NCI-H226 (cell line): ENCODE results near the gene BCL2L14.

Source experiments
- DNase-seq: peaks from one replicate; pipeline ENCODE4 v3.0.0-alpha.2; 2015

Gene BCL2L14

GRCh38 chr12:12070674-12071656 lies at the start of gene BCL2L14:
Gene BCL2L14 (plus strand): TSS chr12:12070939. CDS start chr12:12079306, 8,367 bp downstream.
- DNase-seq: no peak

- DNase-seq: no peak
Observed at GRCh38 chr12:12022306-12022936, 48.3 kb upstream of the BCL2L14 start.

- DNase-seq: no peak
Observed at GRCh38 chr12:12023456-12023855, 47.3 kb upstream of the BCL2L14 start.

- no peak for DNase-seq
Observed at GRCh38 chr12:12024911-12025682, 45.6 kb upstream of the BCL2L14 start.

GRCh38 chr12:12025799-12026386 lies 44.8 kb upstream of the BCL2L14 start:
- DNase-seq: no peak

- no peak for DNase-seq
Observed at GRCh38 chr12:12028668-12029402, 41.9 kb upstream of the BCL2L14 start.

- no peak for DNase-seq
Observed at GRCh38 chr12:12029653-12030052, 41.1 kb upstream of the BCL2L14 start.

GRCh38 chr12:12032260-12032791 lies 38.4 kb upstream of the BCL2L14 start:
- no peak for DNase-seq

GRCh38 chr12:12032851-12033797 lies 37.6 kb upstream of the BCL2L14 start:
- peak; percentile 56 for DNase-seq

GRCh38 chr12:12033824-12034223 lies 36.9 kb upstream of the BCL2L14 start:
- no peak for DNase-seq

- no peak for DNase-seq
Observed at GRCh38 chr12:12034344-12034743, 36.4 kb upstream of the BCL2L14 start.

GRCh38 chr12:12035229-12035628 lies 35.5 kb upstream of the BCL2L14 start:
- peak; percentile 24 for DNase-seq

GRCh38 chr12:12036901-12037300 lies 33.8 kb upstream of the BCL2L14 start:
- DNase-seq: no peak

GRCh38 chr12:12039897-12040296 lies 30.8 kb upstream of the BCL2L14 start:
- DNase-seq: no peak

GRCh38 chr12:12046401-12046800 lies 24.3 kb upstream of the BCL2L14 start:
- no peak for DNase-seq

- no peak for DNase-seq
Observed at GRCh38 chr12:12047682-12048081, 23.1 kb upstream of the BCL2L14 start.

- DNase-seq: no peak
Observed at GRCh38 chr12:12048266-12048665, 22.5 kb upstream of the BCL2L14 start.

GRCh38 chr12:12048714-12049113 lies 22.0 kb upstream of the BCL2L14 start:
- DNase-seq: no peak

GRCh38 chr12:12051668-12052067 lies 19.1 kb upstream of the BCL2L14 start:
- DNase-seq: no peak

GRCh38 chr12:12054993-12055392 lies 15.7 kb upstream of the BCL2L14 start:
- no peak for DNase-seq

- no peak for DNase-seq
Observed at GRCh38 chr12:12056951-12057350, 13.8 kb upstream of the BCL2L14 start.
